Germinal center (tissue), 1 donor: ENCODE measurements around the gene GLE1.
"Not testable (repeated sequence)": the region's sequence is repeated elsewhere in the genome, so short reads cannot be mapped to it uniquely, and the experiment has no call there.

ENCODE experiments used
- DNase-seq: peaks from one replicate; pipeline ENCODE4 v3.0.0; 2012; ENCODE audit warnings: mixed read lengths, low spot score

The GLE1 gene

DNA sequence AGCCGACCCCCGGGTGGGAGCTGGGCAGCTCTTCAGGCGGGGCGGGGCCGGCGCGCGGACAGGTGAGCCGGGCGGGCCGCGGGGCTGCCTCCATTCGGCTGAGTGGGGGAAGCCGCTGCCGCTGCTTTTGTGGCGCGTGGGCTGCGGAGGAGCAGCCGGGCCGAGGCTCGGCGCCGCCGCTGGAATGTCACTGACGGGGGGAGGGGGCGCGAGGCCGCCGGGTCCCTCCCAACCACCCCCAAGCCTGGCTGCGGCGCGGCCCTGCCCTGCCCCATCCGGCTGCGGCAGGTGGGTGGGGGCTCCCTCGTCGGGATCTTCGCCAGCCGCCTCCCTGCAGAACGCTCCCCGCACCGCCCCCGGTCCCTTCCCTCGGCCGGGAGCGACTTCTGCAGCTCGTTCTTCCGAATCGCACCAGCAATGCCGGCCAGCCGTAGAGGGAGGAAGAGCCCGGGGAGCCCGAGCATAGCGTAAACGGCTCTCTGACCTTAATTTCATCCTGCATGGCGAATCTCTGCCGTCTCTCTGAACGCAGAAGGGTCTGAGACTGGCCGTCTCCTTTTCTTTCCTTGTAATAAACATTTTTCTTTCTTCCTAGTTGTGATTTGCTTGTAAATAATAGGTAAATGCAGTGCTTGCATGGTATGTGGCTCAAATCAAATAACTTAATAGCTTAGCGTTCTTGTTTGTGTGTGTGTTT is 48.4 kb downstream of the GLE1 start:
- DNase-seq: peak; percentile 56

DNA sequence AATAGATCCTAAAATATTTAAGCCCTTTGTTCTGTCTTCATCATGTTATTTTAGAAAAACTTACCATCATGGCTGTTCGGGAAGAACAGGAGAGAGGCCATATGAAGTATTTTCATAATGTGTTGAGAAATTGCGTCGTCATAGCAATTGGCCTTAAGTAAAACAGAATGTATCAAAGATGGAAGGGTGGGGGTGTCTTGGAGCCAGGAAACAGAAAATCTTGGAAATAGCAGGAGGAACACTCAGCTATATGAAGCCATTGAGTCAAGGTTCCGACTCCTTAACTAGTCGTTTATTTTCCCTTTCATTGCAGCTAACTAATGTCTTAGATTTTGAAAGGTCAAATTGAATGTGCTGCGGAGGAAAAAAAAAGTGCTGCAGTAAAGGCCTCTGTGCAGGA is 49.2 kb downstream of the GLE1 start:
- DNase-seq: no peak

DNA sequence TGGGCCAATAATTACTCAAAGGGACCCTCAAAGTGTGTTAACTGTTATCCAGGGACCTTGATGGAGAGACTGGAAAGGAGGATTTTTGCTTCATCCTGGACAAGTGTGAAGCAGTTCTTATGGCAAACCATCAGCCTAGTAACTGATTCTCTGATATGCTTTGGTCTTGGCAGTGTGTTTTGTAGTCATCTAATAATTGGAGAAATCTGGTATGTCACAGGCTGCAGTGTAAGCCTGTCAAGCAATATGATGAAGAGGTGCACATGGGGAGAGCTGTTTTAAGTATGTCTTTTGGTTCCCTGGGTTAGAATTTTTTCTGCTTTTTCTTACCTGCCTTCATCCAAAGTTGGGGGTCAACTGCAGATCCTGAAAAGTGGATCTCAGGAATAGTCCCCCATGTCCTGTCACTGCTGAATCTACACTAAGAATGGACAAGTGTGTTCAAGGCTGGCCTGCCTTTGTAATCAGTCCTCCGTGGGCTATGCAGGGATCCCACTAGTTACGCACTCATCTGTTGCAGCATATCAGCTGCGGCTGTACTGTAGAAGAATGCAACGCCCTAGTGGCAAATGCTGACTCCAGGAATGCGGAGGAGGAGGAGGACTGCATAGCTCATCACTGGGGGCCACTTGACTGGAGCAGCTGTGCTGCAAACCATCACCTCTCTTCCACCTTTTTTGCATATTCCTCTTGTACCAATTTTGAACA is 49.8 kb downstream of the GLE1 start:
- peak; percentile 50 for DNase-seq

DNA sequence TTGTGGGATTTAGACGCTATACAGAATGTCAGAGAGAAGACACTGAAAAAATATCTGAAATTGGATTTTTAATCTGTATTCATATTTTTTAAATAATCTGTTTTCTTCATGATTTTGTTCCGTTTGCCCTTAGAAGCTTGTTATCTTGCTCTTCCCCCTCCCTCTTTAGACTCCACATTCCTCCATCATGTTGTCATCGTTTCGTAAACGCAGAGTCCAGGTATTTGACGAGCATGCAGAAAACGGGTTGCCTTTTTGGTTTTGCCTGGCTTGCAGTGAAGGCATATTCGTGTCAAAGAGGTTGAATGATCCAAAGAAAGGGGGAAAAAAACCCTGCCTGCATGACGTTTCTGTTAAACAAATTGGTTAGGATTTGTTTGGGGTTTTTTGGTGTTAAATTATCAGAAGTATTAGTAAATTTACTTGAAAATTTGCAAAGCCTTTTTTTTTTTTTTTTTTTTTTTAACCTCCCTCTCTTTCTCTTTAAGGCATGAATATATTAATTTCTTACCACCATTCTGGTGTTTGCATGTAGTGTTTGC is 50.7 kb downstream of the GLE1 start:
- no peak for DNase-seq

DNA sequence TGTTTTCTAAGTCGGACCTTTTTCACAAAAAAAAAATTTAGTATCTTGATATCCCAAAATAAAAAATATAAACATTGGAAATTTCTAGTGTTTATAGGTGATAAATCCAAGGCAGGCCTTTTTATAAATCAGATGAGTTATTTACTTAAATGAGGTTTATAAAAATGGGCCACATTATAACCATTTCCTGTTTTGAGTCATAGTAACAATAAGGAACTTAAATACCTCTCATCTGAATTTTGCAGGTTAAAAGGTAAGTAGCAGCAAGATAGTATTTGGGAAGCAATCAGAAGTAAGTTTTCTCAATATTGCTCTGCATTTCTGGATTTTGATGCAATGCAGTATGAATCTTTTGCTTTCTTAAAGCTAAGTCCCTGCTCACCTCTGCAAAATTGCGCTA is 51.8 kb downstream of the GLE1 start:
- no peak for DNase-seq

DNA sequence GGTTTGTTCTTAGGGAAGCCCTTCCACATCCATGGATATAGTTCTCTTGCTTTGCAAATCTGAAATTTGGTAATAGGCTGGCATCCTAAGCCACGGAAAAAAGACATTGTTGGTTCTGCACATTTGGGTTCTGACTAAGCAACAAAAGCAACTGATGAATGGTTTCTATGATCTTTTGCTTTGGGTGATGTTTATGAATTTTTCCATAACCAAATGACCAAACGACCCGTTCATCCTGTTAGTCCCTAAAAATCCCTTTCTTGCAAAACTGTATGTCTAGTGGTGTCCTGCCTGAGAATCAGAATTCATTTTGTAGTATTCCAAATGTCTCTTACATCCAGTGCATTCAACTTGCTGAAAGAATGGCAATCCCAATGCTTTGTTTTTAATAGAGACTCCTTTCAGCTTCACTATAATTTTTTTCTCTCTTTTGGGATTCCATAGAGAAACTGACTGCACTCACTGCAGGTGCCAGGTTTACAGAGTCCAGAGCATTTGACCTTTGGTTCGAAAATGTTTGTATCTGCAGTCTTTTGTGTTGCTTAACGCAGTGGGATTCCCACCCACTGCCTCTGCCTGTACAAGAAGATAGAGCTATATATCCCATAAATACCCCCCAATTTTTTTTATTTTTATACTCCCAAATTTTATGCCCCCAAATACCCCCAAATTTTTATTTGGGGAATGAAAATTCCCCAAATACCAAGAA is 52.6 kb downstream of the GLE1 start:
- no peak for DNase-seq

DNA sequence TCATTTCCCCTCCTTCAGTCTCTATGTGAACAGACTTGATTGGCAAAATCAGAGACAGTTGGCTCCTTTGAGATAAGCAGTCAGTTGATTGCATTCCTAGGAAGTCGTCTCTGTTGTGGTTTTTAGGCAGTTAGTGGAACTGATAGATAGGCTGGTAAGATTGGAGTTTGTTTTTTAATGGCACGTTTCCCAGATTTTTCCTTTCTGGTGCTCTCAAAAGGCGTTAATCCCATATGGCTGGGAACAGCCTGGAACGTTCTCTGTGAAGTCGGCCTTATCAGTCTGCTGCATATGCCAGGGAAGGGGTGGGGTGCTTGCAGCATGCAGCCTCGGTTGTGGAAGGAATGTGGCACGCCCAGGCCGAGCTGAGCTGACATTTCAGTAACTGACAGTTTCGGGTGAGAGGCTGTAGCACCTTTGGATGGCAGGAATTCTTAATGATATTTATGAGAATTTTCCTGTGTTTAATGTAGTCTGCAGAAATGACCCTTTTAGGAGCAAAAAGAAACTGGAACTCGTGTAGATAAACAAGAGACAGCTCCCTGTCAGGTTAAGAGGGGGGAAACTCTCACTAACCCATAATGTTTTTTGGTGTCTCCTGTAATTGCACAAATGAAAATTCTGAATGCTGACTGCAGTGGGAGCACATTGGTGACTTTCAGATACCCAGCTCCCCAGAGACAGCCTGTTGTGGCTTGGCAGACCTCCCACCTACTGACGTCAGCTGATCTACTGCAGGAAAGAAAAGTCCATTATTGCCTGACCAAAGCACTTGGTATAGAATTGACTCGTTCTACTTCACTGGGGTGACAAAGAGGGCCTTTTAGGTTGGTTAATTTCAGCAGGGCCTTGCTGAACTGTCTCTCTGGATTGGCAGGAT is 54.2 kb downstream of the GLE1 start:
- DNase-seq: no peak

DNA sequence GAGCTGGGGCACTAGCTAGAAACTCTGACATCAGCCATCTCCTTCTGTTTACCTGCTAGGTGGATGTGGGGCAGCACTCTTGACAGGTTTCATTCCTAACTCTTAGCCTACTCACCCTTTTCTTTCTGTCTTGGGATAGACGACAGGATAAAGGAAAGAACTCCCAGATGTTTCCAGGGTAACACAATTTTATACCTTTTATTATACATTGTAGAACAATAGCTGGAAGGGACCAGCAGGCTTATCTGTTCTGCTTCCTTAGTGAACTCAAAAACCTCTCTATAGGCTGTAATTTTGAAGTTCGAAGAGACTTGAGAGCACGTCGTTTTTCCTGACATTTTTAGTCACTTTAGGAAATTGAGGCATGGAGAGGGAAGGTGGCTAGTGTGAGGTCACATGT is 61.1 kb downstream of the GLE1 start:
- no peak for DNase-seq

DNA sequence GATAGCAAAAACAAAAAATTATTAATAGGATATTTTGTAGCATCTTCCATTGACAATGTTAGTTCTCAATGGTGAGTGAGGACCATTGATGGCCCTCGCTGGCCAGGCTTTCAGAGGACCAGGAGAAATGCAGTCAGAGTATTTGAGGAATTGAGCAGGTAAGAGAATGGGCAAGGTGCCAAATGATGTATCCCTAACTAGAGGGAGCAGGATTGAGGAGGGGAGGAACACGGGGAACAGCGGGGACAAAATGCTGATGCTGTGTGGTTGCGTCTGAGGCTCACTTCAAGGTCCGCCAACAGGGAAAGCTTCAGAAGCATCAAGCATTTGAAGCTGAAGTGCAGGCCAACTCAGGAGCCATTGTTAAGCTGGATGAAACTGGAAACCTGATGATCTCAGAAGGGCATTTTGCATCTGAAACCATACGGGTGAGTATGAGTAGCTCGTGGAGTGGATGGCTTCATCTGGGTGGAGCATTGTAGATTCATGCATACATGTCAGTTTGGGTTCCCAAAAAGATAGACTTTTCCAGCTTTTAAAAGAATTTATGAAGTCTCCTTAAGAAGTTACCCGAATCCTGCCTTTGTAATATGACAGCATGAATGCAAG is 64.1 kb downstream of the GLE1 start:
- no peak for DNase-seq

DNA sequence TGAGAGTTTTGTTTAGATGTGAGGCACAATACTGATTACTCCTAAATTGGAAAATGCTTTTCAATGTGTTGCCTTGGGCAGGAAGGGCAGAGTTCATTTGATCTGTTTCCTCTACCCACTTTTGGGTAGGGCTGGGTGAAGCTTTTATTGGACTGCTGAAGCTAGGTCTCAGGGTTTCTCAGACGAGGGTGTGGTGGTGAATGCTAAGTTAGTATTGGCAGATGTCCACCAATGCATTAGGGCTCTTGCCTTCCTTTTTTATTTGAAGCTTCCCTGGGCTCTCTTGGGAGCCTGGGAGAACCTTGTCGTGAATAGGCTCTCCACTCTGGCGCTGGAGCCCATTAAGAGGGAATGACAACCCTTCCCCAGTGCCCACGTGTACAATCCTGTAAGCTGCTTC is 71.0 kb downstream of the GLE1 start:
- DNase-seq: no peak

DNA sequence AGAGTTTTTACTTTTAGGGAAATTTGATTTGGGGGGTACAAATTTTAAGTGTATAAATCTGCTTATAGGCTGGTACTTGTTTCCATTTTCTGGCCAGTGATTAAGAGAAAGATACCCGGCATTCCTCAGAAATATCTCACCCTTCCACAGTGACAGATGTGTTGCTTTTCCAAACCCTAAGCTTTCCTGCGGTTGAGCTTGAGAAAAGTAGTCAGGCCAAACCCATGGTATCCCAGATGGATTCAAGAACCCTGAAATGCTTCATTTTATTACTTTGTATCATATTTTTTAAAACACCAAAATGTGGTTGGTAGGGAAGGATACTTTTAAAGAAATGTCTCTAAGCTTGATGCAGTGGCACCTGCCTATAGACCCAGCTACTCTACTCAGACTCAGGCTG is 71.4 kb downstream of the GLE1 start:
- no peak for DNase-seq

DNA sequence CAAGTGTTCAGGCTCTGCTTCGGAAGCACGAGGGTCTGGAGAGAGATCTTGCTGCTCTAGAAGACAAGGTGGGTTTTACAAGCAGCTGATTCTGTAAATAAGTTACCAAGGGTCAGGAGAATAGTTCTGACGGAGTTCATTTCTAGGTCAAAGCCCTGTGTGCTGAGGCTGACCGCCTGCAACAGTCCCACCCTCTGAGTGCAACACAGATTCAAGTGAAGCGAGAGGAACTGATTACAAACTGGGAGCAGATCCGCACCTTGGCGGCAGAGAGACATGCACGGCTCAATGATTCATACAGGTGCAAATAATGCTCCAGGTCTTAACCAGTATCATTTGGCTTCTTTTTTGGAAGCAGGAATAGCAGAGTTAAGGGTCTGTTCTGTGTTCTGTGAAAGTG is 72.7 kb downstream of the GLE1 start:
- DNase-seq: no peak

DNA sequence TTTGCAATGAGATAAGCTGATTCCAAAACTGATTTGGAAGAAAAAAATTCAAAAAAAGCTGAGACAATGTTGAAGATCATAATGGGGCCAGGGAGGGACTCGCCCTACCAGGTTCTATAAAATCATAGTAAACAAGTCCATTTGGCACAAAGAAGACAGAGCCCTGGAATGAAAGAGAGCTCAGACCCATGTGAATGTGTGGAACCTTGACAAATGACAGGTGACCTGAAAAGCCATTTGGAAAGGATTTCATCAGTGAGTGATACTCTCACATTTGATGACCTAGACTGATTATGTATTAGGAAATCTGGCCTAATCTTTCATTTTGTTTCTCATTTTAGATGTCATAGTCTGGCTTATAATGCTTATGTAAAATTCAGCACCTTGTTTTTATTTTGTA is 74.7 kb downstream of the GLE1 start:
- no peak for DNase-seq

DNA sequence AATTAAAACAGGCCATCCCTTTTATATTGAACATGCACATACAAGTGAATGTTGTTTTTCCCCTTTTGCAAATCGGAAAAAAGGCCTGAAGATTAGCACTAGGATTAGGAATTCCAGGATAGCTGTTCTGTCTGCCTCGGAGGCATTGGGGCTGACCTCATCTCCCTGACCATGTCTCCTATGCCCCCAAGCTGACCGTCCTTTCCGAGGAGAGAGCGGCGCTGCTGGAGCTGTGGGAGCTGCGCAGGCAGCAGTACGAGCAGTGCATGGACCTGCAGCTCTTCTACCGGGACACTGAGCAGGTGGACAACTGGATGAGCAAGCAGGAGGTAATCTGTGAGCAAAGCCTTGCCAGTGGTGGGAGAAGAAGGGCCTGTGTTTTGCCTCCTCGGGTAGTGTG is 76.2 kb downstream of the GLE1 start:
- DNase-seq: no peak

DNA sequence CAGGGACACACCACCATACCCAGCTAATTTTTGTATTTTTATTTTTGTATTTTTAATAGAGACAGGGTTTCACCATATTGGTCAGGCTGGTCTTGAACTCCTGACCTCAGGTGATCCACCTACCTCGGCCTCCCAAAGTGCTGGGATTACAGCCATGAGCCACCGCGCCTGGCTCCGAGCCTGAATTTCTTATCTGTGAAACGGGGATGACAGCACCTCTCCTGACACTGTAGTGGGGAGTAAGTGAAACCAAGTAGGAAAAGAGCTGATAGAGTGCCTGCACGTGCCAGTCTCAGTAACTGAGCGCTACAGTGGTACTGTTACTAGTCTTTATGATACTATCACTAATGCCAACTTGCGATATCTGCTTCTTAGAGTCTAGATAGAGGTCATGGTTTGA is 80.6 kb downstream of the GLE1 start:
- not testable (repeated sequence) for DNase-seq

DNA sequence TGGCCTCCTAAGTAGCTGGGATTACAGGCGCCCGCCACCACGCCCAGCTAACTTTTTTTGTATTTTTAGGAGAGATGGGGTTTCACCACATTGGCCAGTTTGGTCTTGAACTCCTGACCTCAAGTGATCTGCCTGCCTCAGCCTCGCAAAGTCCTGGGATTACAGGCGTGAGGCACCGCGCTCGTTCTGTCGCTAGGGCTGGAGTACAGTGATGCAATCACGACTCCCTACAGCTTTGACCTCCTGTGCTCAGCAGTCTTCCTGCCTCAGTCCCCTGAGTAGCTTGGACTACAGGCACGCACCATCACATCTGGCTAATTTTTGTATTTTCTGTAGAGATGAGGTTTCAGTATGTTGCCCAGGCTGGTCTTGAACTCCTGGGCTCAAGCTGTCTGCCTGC is 82.4 kb downstream of the GLE1 start:
- DNase-seq: not testable (repeated sequence)

DNA sequence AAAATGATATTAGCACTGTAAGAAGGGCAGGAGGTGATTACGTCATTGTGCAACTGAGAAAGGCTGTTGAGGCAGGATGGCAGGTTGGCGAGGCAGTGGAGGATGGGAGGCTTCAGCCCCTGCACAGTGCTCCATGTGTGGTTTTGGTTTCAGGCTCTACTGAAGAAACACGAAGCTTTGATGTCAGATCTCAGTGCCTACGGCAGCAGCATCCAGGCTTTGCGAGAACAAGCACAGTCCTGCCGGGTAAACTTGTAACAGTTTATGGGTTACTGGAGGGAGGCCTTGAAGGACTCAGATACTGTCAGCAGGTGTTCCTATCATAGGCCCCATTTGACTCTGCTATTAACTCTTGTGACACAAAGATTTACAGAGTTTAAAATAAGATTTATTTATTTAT is 82.9 kb downstream of the GLE1 start:
- no peak for DNase-seq

DNA sequence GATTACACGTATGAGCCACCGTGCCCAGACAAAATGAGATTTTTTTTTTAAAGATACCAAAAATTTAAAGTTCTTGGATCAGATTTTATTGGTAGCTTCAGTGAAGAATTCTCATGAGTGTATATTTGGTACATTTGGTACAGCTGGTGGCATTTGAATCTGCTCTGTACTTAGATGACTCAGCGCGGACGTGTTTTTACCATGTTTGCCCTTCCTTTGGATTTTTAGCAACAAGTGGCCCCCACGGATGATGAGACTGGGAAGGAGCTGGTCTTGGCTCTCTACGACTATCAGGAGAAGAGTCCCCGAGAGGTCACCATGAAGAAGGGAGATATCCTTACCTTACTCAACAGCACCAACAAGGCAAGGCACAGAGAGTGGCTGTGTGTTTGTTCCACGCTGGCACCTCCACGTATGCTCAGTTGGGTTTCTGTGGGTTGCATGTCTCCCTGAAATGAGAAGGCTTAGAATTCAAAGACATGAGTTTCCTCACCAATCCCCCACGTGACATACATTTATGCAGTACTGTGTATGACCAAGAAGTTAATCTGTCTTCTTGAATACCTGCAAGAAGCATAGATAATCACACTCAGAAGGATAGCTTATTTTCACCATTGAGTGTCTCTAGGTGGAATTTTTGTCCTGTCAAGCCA is 84.2 kb downstream of the GLE1 start:
- DNase-seq: no peak
